T-helper 2 cell treated with Interferon-gamma antibody and Interleukin-4, amounts not matched to agents 100 ng/mL and 5 ng/mL, for 36 hours (primary cell): ENCODE data around the gene ITPR1. TPM values are rescaled to one million over a fixed set of nuclear protein-coding genes. Genes with fewer than 3 reads are reported as not detected.

Experiments
- intact Hi-C: fragments of 100-400 bp; cut with micrococcal nuclease; formaldehyde crosslinking; loops from one replicate; pipeline ENCODE4 v1.15.1; 2023
- total RNA-seq: library from RNA; stranded (reverse); gene quantifications from 2 replicates; pipeline ENCODE4 v1.2.3, GENCODE V29; 2022

ITPR1 gene
- total RNA-seq, 1 donor from 2014 or later = 40.4 TPM

DNA sequence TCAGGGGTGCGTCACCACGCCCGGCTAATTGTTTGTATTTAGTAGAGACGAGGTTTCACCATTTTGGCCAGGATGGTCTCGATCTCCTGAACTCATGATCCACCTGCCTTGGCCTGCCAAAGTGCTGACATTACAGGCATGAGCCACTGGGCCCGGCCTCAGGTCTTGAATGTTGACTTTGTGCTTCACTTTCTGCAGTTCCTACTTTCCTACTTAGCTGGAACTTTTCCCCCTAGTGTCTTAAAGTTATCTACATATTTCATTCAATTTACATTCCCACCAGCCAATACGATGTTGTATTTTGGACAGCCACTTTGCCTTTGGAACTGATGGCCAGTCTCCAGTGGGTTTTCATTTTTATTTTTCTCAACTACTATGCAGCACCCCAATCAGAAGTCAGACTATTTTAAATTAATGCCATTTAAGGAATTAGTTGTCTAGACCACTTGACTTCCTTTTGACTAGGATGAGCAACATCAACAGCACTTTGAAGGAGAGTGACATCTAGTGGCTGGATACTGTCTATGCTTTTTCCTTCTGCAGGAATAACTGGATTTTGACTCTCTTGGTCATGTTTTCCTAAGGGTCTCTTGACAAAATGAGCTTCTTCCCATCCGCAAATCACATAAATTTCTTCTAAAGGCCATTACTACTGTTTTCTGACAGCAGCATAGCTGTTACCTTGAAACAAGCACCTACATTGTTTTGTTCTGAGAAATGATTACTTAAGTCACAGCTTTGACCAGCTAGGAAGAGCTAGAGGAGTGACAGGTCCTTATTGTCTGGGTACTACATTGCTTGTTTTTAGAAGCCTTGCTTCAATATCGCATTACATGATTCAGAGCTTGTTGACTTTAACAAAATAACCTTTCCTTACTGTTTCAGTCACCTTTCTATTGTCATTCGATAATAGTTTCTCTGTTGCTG lies 140.2 kb downstream of the ITPR1 start:
- intact Hi-C loops = loop anchor here (1.0 to 10.0 kb wide), 4 partner anchors 114 to 319 kb away; partner anchors contain the start of gene ITPR1

DNA sequence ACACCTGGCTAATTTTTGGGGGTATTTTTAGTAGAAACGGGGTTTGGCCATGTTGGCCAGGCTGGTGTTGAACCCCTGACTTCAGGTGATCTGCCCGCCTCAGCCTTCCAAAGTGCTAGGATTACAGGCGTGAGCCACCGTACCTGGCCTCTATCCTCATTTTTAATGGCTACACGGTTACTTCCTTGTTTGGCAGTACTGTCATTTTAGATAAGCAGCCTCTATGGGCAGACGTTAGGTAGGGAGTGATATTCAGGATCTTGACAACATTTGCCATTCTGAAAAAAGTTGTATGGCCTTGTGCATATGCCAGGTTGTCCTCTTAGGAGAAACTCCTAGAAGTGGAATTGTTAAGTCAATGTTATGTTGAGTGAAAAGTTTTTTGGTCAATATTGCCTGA lies 141.7 kb downstream of the ITPR1 start:
- intact Hi-C loops = loop anchor here (10.0 kb wide), 1 partner anchor 320 kb away; no protein-coding TSS in a partner anchor

DNA sequence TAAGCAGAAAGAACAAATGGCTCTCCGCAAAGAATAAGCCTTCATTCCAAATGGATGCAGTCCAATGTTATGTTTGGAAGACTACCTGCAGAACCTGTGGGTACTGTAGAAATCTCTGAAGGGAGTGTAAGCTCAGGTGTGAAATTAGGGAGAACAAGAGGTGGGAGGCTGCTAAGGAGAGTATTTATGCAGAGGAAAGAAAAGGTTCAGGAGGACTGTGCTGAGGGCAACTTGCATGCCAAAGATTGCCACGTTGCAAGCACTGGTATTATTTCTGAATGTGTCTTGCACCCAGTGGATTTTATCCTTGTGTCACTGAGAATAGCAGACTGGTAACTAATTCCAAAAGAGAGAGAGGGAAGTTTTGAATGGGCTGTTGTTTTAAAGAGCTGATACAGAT lies 144.1 kb downstream of the ITPR1 start:
- intact Hi-C loops = loop anchor here (10.0 kb wide), 1 partner anchor 322 kb away; no protein-coding TSS in a partner anchor

DNA sequence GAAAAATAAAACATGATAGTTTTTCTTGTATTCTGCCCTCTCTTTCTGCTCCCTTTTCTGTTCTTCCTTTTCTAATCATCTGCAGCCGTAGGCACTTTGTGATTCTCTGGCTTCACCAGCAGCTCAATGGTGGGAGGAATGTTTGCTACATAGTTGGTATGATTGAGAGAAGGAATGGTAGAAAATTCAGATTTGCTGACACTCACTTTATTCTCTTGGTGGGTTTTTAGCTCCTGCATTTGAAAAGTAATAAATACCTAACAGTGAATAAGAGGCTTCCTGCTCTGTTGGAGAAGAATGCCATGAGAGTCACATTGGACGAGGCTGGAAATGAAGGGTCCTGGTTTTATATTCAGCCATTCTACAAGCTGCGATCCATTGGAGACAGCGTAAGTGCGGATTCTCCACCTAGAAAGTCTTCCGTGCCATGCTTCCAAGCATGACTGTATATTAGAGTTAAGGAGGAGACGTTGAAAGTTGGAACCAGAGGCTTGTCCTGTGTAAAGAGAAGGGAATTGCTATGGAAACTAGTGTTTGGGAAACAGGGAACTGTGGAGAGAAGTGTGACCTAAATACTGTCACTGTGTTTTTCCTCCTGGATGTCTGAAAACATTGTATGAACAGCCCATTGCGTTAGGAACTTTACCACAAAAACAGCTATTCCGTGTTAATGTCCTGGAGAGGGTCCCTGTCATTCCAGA lies 148.9 kb downstream of the ITPR1 start:
- intact Hi-C loops = no loop called here

DNA sequence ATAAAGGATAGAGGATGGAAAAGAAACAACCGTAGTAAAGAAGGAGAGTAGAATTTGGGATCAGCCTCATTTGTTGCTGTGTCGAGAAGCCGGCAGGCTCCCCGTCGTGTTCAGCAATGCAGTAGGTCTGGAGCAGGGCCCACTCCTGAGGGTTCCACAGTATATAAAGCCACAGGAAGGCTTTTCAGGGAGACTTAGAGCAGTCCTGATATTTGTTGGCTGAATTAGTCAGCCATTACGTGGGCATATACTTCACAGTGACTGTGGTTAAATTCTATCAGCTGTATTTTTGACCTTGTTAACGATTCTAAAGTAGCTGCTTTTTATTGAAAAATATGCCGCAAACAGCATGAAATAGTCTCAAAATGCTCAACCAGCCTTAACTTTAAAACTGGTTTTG lies 149.5 kb downstream of the ITPR1 start:
- intact Hi-C loops = no loop called here

DNA sequence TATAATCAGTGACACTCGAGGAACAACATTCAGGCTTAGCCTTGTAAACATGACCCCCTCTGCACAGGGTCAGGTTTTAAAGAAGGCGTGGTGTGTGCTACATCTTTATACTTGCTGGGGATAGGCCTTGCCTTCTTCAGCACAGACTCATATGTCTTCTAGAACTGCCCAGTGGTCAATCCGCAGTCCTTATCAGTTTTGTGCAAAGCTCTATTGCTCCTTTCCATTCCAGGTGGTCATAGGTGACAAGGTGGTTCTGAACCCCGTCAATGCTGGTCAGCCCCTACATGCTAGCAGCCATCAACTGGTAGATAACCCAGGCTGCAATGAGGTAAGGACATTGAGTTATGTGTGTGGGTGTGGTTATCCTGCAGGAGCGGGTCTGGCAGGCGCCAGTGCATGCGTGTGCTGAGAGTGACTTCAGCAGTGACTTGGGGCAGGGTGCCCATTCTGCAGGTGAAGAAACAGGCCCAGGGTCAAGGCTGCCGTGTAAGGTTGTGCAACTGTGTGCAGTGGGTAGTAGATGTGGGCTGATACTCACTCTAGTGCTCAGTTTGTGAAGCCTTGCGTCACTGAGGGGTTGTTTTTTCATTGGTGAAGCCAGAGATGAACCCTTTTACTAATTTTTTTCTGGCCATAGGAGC lies 150.9 kb downstream of the ITPR1 start:
- intact Hi-C loops = no loop called here

DNA sequence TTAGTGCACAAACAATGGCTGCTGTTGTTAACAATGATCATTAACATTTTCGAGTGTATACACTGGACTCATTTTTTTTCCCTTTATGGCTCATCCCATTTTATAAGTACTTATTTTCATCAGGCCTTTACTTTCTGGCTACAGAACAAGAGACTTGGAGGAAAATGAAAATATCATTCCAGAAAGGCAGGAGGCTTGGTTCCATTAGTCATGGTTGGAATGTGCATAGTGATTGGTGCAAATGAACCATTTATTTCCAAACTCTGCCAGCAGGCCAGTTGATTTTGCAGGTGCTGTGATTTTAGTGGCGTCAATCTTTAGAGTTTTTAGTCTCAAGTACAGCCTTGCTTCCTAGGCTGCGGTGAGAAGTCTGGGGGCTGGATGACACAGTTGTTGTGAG lies 151.8 kb downstream of the ITPR1 start:
- intact Hi-C loops = no loop called here

DNA sequence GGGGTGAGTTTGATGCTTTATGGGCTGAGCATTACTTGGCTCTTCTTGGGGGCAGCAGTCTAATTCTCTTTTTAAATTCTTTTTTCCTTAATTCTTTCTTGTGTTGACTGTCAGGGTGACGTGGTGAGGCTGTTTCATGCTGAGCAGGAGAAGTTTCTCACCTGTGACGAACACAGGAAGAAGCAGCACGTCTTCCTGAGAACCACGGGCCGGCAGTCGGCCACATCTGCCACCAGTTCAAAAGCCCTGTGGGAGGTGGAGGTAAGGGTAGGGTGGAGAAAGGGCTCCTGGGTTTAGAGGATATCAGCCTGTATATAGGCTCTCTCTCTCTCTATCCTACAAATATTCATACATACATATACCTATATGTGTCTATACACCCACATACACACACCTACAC lies 152.3 kb downstream of the ITPR1 start:
- intact Hi-C loops = no loop called here

DNA sequence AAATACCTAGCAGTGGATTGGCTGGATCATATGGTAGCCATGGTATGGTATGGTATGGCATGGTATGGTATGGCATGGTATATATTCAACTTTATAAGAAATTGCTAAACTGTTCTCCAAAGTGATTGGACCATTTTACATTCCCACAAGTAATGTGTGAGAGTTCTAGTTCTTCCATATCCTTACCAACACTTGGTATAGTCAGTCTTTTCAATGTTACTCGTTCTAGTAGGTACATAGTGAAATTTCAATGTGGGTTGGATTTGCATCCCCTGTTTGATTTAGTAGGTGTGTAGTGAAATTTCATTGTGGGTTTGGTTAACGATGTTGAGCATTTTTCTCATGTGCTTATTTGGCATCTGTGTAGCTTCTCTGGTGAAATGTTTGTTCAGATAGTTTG lies 154.3 kb downstream of the ITPR1 start:
- intact Hi-C loops = no loop called here

DNA sequence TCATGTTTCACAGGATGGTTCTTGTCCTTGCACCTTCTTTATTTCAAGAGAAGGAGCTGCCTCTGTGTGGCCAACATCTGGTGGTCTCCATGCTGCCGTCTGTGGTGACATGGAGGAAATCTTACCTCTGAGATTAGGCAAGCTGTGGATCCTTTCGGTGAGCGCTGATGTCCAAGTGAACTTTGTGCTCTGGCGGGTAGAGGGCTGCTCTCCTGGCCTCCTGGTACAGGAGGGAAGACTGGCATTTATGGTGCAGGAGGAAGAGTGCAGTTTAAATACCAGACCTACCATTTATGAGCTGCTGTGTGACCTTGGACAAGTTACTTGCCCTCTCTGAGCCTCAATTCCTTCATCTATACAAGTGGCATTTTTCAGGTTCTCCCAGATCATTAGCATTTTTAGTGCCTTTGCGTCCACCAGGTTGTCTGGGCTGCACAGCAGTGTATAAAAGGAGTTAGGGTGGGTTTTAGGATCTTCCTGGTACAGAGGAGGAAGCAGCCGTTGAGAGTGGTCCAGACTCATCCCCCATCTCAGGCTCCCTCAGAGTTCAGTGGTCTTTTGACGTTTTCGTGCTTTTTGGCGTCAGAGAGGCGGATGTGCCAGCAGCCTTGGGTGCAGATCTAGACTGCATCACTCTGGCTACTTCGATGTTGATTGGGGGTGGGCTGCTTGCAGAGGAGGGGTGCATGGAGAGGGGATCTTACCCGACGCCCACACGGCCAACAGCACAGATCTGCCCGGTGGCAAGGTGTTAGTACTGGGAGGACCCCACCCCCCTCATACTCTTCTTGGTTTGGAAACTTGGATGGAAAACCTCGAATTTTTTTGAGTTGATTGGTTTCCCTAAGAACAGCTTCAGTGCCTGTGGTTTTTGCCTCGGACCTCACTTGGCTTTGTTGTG lies 162.2 kb downstream of the ITPR1 start:
- intact Hi-C loops = no loop called here

DNA sequence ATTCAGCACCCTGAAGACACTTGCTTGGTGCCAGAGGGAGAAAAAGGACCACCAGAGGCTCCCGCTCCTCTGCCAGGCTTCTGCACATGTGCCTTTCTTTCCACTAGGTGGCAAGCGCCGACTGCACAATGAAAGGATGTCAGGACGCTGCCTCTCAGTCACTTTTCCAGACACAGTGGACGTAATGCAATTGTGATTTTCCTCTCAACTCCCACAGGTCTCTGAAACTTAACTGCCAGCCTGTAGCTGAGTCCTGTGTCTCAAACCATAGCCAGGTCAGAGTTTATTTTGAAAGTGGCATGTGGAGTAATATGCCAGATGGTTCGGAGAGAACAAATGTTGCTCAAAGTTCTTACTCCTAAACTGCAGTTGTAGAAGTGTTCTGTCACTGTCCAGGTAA lies 162.9 kb downstream of the ITPR1 start:
- intact Hi-C loops = no loop called here

DNA sequence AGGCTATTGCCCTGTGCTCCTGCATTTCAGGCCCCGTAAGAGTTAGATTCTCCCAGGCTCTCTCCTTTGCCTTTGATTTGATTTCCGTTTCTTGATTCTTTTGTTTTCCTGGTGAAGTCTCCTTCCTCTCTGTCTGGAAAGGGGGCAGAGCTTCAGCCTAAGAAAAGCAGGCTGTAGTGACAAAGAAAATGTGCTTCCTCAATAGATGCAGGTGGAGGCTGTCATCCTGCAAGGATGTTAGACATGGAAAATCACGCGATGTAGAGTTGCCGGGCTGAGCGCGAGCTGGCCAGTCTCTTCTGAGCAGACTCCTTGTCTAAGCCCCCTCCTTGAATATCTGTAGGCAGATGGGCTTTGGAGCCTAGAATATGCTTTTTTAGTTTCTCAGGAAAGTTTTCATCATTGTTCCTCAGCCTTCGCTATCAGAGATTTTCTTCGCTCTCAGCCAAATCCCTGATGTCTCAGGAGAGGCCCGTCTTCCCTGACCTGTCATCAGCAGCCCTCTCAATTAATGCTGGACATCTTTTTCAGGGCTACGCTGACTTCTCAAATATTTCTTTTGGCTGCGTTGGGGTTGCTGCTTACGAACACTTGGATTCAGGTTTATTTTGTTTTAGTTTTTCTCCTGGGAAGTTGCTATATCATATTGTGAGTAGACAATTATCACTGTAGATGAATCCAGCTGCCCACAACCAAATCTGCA lies 163.6 kb downstream of the ITPR1 start:
- intact Hi-C loops = no loop called here

DNA sequence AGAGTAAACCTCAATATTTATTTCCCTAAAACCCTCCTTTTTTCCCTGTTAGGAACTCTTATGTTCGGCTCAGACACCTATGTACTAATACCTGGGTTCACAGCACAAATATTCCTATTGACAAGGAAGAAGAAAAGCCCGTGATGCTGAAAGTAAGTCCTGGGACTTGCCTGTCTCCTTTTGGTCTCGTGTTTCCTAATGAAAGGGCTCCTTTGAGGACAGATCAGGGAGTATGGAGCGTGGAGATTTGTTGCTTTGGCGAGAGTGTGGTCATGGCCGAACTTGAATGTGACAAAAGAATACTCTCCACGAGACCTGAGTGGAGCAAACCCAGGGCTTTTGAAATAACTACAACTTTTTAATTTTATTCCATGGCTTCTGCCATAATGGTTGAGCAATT lies 167.8 kb downstream of the ITPR1 start:
- intact Hi-C loops = no loop called here

DNA sequence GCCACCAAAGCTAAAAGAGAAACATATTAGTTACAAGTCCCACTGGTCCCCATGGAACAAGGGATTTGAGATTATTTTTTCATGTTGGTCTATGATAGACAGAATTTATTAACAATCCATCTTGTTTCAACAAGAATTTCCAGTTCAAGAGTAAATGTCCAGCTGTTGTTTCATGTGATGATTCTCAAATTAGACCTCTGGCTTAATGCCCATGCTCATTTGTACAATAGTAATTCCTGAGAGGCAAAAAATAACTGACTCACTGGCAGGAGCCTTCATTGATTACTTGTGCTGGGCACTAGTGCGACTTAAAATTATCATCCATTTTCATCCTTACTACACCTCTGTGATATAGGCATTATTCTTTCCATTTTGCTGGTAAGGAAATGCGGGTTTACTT lies 171.3 kb downstream of the ITPR1 start:
- intact Hi-C loops = no loop called here

DNA sequence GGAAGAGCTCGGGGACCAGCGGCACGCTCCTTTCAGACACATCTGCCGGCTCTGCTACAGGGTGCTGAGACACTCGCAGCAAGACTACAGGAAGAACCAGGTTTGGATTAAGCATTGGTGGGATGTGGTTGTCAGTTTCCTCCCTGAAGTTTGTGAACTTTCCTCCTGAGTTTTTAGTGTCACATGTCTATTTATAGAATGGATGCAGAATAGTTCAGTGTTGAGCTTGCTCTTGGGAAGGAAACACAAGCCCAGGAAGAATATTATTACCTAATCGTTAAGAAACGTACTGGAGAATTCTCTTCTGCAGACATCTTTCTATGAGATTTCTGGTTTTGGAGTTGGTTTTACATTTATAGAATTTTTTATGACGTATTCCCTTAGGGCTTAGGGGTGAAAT lies 172.0 kb downstream of the ITPR1 start:
- intact Hi-C loops = no loop called here

DNA sequence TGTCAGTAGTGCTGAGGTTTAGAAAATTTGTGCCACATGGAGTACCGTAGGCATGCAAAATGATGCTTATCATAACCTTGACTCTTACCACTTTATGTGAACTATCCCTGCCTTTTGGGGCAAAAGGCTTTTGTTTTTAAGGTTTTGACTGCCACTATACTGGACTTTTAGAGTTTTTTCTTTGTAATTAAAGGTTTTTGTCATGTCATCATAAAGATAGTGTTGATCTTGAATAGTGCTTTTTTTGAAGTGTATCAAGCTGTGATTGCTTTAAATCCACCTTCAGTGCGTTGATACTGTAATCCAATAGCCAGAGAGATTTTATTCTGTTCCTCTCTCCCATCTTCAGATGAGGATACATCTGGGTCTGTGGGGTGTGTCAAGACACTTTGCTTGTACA lies 172.9 kb downstream of the ITPR1 start:
- intact Hi-C loops = no loop called here

DNA sequence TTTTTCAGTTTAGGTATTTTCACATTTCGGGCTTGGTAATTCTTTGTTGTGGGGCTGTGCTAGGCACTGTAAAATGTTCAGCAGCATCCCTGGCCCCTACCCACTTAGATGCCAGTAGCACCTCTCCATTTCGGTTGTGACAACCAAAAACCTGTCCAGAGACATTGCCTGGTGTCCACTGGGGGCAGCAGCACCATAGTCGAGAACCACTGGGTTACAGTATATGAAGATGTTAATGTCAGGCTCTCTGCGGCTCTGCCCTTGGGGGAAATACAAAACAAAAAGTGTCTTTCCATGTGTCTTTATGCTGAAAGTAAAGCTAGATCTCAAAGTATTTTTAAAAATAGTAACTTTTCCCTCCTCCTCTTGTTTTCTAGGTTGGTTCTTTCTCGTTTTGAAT lies 177.2 kb downstream of the ITPR1 start:
- intact Hi-C loops = no loop called here

DNA sequence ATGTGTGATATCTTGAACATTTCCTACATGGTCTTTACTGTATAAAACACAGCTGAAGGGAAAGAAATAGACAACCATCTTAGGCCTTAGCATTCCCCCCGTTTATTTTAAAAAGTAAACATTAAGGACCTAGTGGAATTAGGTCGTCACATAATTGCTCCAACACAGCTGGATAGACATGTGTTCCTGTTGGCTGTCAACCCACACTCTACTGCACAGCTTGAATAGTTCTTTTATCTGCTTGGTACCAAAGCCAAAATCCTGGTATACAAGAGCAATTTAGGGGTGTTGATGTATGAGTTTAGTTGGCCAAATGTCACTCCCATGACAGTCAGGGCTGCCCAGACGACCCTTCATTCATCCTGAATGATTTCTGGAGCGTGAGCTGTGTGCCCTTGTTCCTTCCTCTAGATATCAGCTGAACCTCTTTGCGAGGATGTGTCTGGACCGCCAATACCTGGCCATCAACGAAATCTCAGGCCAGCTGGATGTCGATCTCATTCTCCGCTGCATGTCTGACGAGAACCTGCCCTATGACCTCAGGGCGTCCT lies 179.7 kb downstream of the ITPR1 start:
- intact Hi-C loops = no loop called here

DNA sequence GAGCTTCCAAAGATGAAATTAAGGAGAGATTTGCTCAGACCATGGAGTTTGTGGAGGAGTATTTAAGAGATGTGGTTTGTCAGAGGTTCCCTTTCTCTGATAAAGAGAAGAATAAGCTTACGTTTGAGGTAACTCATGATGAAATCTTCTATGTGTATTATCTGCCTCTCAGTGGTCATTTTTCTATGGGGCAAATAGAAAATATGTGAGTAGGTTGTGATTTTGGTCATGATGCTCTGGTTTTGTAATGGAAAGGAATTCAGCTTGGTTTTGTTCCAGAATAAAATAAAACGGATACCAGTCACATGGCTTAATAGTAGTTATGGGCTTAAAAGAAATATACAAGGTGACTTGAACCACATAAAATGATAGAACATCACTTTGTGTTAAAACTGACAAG lies 181.1 kb downstream of the ITPR1 start:
- intact Hi-C loops = no loop called here

DNA sequence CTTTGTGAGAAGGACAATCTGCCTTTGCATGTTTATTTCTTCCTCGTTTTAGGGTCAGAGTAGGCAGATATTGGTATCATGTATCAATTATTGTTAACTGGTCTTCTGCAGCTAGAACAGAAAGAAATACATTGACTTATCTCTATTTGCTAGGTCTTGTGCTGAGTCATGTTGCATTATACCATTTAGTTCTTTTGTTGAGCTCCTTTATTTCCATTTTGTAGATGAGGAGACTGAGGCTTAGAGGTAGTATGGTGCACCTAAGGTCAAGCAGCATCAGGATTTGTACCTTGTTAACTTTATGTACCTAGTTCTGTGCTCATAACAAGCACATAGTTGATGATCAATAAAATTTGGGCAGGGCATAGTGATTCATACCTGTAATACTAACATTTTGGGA lies 182.6 kb downstream of the ITPR1 start:
- intact Hi-C loops = no loop called here
